Common myeloid progenitor, CD34-positive (primary cell): ENCODE measurements around the gene FBXL7.

ENCODE experiments used
- CTCF ChIA-PET: fragments of 350-600 bp; sonication (Branson Sonifier 250); formaldehyde crosslinking; loops from one replicate; lab custom pipeline; 2021; ENCODE audit warnings: antibody characterized with exemption; lab: Charles Lee
- POLR2A ChIA-PET: fragments of 350-600 bp; sonication (Branson Sonifier 250); formaldehyde crosslinking; loops from one replicate; lab custom pipeline; 2021; ENCODE audit warnings: antibody characterized with exemption; lab: Charles Lee
- DNase-seq, 3 donors: peaks; one replicate each; pipeline versions ENCODE4 v3.0.0 to v3.0.0-alpha.2; 2013
- H3K27ac ChIP-seq, 2 experiments: 1 replicate in 1 of 2; 2 replicates in 1 of 2; pipeline ENCODE4 v1.7.0; 2013; ENCODE audit warnings: inconsistent platforms in 2 of 2, low read length in 2 of 2, mild to moderate bottlenecking in 2 of 2, low read depth in 1 of 2, moderate library complexity in 1 of 2; ENCODE audit not compliant: severe bottlenecking in 2 of 2, insufficient read depth in 1 of 2, poor library complexity in 1 of 2
- H3K27me3 ChIP-seq, 5 experiments: replicated peaks in 2 of 5; 1 replicate in 3 of 5; 2 replicates in 2 of 5; pipeline versions ENCODE4 v1.6.1 to v1.7.0; 2013; ENCODE audit warnings: low read length in 4 of 5, mild to moderate bottlenecking in 2 of 5, moderate library complexity in 2 of 5, inconsistent platforms in 1 of 5; ENCODE audit not compliant: insufficient read depth in 5 of 5, control insufficient read depth in 4 of 5
- H3K36me3 ChIP-seq, 4 experiments: 1 replicate in 2 of 4; 2 replicates in 2 of 4; pipeline versions ENCODE4 v1.6.1 to v1.7.0; 2013; ENCODE audit warnings: low read length in 3 of 4, control low read depth in 1 of 4, mild to moderate bottlenecking in 1 of 4; ENCODE audit not compliant: control insufficient read depth in 4 of 4, insufficient read depth in 4 of 4
- H3K4me1 ChIP-seq, 4 experiments: 1 replicate in 3 of 4; 2 replicates in 1 of 4; pipeline versions ENCODE4 v1.6.1 to v1.7.1; 2013; ENCODE audit warnings: low read length in 3 of 4, mild to moderate bottlenecking in 3 of 4, control low read depth in 1 of 4, inconsistent platforms in 1 of 4, moderate library complexity in 1 of 4; ENCODE audit not compliant: control insufficient read depth in 4 of 4, insufficient read depth in 4 of 4; ENCODE audit errors: control extremely low read depth in 1 of 4
- H3K4me3 ChIP-seq, 7 experiments: 1 replicate in 4 of 7; 2 replicates in 3 of 7; pipeline versions ENCODE4 v1.5.1 to v1.7.0; 2013; ENCODE audit warnings: mild to moderate bottlenecking in 7 of 7, low read length in 6 of 7, moderate library complexity in 6 of 7, inconsistent platforms in 2 of 7, low read depth in 2 of 7, control low read depth in 1 of 7; ENCODE audit not compliant: insufficient read depth in 4 of 7, control insufficient read depth in 1 of 7; ENCODE audit errors: extremely low read depth in 1 of 7
- H3K9me3 ChIP-seq, 5 experiments: 1 replicate in 4 of 5; 2 replicates in 1 of 5; pipeline versions ENCODE4 v1.6.1 to v1.7.1; 2013; ENCODE audit warnings: low read length in 4 of 5, mild to moderate bottlenecking in 2 of 5, inconsistent platforms in 1 of 5, low read depth in 1 of 5, moderate library complexity in 1 of 5; ENCODE audit not compliant: control insufficient read depth in 4 of 5, insufficient read depth in 2 of 5; ENCODE audit errors: control extremely low read depth in 1 of 5
- WGBS: methylation state at CpG from one replicate; pipeline ENCODE4 v1.1.5; 2013; ENCODE audit not compliant: insufficient coverage; 5-methylcytosine and 5-hydroxymethylcytosine counted together

The FBXL7 gene

DNA sequence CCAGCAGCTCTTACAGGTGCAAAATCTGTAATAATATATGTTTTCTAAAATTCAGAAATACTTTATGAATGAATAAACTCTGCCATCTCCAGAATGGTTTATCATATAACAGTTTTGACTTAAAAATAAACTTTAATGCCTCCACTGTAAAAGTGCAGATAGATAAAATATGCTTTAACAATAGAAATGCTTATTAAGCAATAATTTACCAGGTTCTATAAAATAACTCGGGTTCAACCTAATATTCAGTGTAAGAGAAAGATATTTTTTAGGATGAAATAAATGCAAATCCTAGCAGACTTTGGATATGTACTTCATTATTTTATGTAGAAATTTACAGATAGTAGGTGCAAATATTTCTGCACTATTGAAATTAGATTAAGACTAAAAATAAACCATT lies 74.1 kb downstream of the FBXL7 start:
- Histone ChIP-seq H3K4me1 (no peaks in the 10 kb centered on the region), H3K36me3 (no peaks in the 10 kb centered on the region), H3K4me3 (no peak overlapping the region), H3K9me3 (no peaks in the 10 kb centered on the region), H3K27me3 (no peaks in the 10 kb centered on the region), H3K27ac (no peak overlapping the region)
- no peak for DNase-seq
- POLR2A ChIA-PET: no interaction called here
- CTCF ChIA-PET: no interaction called here
- no CpG with 5 or more reads among the region's 1 CpG for WGBS

DNA sequence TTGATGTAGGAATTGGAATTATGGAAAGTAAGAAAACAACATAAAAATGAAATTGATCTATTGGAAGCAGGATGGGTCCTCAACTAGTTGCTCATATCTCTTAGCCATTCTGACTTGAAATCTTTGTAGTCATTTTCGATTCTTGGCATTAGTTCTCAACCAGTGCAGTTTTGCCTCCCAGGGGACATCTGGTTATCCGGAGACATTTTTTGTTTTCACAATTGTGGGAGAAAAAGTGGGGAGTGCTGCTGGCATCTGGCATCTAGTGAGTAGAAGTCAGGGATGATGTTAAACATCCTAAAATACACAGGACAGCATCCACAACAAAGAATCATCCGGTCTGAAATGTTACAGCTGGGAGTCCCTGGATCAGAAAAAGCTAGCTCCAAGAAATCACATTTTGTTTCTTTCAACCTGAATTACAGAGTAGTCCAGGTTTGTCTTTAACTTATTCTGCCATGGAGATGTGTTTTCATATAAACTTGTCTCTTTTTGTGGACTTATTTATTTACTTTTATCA lies 74.9 kb downstream of the FBXL7 start:
- Histone ChIP-seq H3K4me3 (no peak overlapping the region), H3K4me1 (no peaks in the 10 kb centered on the region), H3K27me3 (no peaks in the 10 kb centered on the region), H3K27ac (no peak overlapping the region), H3K9me3 (no peaks in the 10 kb centered on the region), H3K36me3 (no peaks in the 10 kb centered on the region)
- ChIA-PET CTCF (no interaction called here), POLR2A (no interaction called here)
- 100% methylated on average over 2 of the region's 3 CpGs for WGBS
- no peak for DNase-seq

DNA sequence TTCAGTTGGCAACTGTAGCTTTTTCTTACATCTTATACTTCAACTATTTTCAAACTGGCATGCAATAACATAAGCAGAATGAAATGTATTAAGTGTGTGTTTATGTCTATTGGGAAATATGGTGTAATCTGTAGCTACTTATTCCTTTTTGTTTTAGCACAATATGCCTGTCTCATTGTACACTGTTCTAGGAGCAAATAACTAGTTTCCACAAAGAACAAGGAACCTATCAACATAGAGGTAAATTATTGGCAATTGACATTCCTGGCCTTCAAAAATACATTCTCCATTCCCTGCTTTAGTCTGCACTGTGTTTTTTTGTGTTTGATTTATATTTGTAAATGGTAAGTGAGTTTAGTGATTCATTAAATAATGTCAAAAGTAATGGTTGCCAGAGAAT lies 75.7 kb downstream of the FBXL7 start:
- no peak overlapping the region for H3K27ac ChIP-seq
- POLR2A ChIA-PET: no interaction called here

DNA sequence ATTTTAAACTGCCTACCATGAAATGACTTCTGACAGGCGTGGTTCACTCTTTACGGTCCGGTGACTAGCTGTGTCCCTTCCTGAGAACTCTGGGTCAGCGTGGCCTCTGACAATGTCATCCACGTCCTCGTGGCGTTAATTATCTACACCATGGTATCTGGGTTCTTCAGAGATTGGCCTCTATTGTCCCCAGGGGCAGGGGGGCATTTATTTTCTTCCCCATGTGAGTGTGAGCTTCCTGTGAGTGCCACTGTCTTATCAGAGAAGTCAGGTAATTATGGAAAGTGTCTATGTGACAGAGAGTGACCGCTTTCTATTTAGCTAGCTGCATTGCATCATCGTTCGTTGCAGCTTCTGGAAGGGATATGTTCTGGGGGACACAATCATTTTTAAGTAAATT lies 77.2 kb downstream of the FBXL7 start:
- WGBS: 65% methylated on average over 7 of the region's 10 CpGs
- CTCF ChIA-PET: no interaction called here
- POLR2A ChIA-PET: no interaction called here
- no peaks in the 10 kb centered on the region for H3K36me3 ChIP-seq
- H3K27me3 ChIP-seq: no peaks in the 10 kb centered on the region
- DNase-seq: no peak
- no peaks in the 10 kb centered on the region for H3K9me3 ChIP-seq
- H3K4me3 ChIP-seq: no peak overlapping the region
- no peak overlapping the region for H3K27ac ChIP-seq
- no peaks in the 10 kb centered on the region for H3K4me1 ChIP-seq

More for the DNA sequence above, 75.7 kb downstream of the FBXL7 start:
- Histone ChIP-seq H3K4me3 (no peak overlapping the region), H3K9me3 (no peaks in the 10 kb centered on the region), H3K36me3 (no peaks in the 10 kb centered on the region), H3K4me1 (no peaks in the 10 kb centered on the region), H3K27me3 (no peaks in the 10 kb centered on the region)
- CTCF ChIA-PET: no interaction called here
- DNase-seq: no peak

DNA sequence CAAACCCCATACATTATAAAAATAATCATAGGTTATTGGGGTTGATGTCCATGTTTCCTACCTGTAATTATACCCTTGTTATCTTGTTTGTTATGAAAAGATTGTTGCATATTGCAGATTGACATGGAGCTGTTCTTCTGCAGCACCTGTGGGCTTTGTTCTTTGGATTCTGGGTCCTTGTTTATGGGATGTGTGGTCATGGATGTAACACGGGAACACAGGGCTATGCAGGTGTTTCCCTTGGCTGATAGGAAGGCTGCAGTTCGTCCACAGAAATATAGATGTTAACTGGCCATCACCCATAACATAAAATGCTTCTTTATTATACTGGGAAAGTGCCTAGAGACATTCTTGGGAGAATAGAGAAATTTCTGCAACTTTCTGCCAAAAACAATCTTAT lies 77.9 kb downstream of the FBXL7 start:
- Histone ChIP-seq H3K9me3 (no peaks in the 10 kb centered on the region), H3K4me3 (no peak overlapping the region), H3K4me1 (no peaks in the 10 kb centered on the region), H3K36me3 (no peaks in the 10 kb centered on the region), H3K27me3 (no peaks in the 10 kb centered on the region), H3K27ac (no peak overlapping the region)
- CTCF ChIA-PET: no interaction called here
- WGBS: no CpG with 5 or more reads among the region's 2 CpGs
- POLR2A ChIA-PET: no interaction called here
- DNase-seq: no peak

DNA sequence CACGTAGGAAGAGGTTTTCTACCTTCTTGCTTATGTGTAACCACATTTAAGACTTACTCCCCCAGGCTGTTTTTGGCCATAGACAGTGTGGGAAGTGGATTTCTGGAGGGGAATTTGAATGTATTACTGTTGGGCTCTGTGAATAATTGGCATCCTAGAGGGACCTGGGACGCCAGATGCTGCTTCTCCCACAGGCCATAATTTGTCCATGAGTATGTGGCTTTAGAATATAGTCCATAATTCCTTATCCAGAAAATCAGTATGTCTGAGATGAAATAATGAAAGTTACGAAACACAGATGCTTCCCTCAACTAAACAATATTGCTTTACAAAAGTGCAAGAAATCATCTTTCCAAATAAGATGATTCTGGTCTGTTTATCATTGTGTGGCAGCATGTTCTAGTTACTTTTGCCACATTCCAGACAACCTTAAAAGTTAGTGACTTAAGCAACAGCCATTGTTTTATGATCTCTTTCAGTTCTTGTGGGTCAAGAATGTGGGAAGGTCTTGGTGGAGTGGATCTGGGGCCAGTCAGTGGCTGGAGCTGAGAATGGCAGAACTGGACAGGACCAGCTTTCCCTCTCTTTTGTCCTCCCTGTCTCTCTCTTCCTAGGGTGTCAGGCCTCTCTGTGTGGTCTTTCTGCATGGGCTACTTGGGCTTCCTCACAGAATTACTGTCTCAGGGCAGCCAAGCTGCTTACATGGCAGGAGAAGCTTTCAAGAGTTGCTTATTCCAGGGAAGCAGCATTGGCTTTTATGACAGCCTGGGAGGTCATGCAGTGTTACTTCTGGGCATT lies 79.4 kb downstream of the FBXL7 start:
- no CpG with 5 or more reads among the region's 3 CpGs for WGBS
- POLR2A ChIA-PET: no interaction called here

DNA sequence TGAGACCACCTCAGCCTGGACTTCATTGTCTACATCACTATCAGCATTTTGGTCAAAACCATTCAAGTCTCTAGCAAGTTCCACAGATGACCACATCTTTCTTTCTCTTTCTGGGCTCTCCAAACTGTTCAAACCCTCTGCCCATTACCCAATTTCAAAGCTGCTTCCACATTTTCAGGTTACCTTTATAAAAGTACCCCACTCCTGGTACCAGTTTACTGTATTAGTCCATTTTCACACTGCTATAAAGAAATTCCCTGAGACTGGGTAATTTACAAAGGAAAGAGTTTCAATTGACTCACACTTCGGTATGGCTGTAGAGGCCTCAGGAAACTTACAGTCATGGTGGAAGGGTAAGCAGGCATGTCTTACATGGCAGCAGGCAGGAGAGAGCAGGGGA lies 84.5 kb downstream of the FBXL7 start:
- Histone ChIP-seq H3K4me1 (no peaks in the 10 kb centered on the region), H3K27ac (no peak overlapping the region), H3K27me3 (no peaks in the 10 kb centered on the region), H3K9me3 (peaks cover 0 to 4% (median 2%) of the 10 kb centered on the region in 5 experiments), H3K4me3 (no peak overlapping the region), H3K36me3 (no peaks in the 10 kb centered on the region)
- ChIA-PET CTCF (no interaction called here), POLR2A (no interaction called here)
- no peak for DNase-seq
- WGBS: no CpG with 5 or more reads among the region's 1 CpG

More for the DNA sequence above, 79.4 kb downstream of the FBXL7 start:
- H3K9me3 ChIP-seq: peaks cover 0 to 4% (median under 1%) of the 10 kb centered on the region in 5 experiments
- CTCF ChIA-PET: no interaction called here
- H3K36me3 ChIP-seq: no peaks in the 10 kb centered on the region
- H3K27me3 ChIP-seq: no peaks in the 10 kb centered on the region
- no peaks in the 10 kb centered on the region for H3K4me1 ChIP-seq
- H3K27ac ChIP-seq: no peak overlapping the region
- no peak overlapping the region for H3K4me3 ChIP-seq
- no peak for DNase-seq
